ENCODE measurements around the gene TFPI. TPM values are rescaled to one million over a fixed set of nuclear protein-coding genes. Genes with fewer than 3 reads are reported as not detected.
"Not testable (repeated sequence)": the region's sequence is repeated elsewhere in the genome, so short reads cannot be mapped to it uniquely, and the experiment has no call there.

TFPI gene
- polyA plus RNA-seq, 2 donors: 4.5 to 6.8 TPM

- 90 to 96% methylated on average over 1 of the region's 1 CpG for WGBS, 2 donors
- H3K4me1 ChIP-seq (ENCODE audit: control insufficient read depth in 2 of 2, insufficient read depth in 2 of 2, low read length in 1 of 2): no peaks in the 10 kb centered on the region
- no peak overlapping the region for H3K27ac ChIP-seq (ENCODE audit: low read depth in 2 of 2, low read length in 1 of 2)
Measured at GRCh38 chr2:187546762-187547333, 7.4 kb downstream of the TFPI start.

GRCh38 chr2:187545238-187545751 is 8.9 kb downstream of the TFPI start:
- H3K27me3 ChIP-seq (ENCODE audit: control insufficient read depth in 1 of 2, insufficient read depth in 2 of 2, low read length in 2 of 2): no peaks in the 10 kb centered on the region
- no peaks in the 10 kb centered on the region for H3K36me3 ChIP-seq (ENCODE audit: control insufficient read depth in 2 of 2, insufficient read depth in 2 of 2, low read length in 1 of 2)
- H3K4me3 ChIP-seq (ENCODE audit: low read depth in 1 of 2, low read length in 2 of 2): no peak overlapping the region
- no peaks in the 10 kb centered on the region for H3K4me1 ChIP-seq (ENCODE audit: control insufficient read depth in 2 of 2, insufficient read depth in 2 of 2, low read length in 1 of 2)
- WGBS, 2 donors: 62 to 67% methylated on average over 1 of the region's 1 CpG
- no peaks in the 10 kb centered on the region for H3K9me3 ChIP-seq (ENCODE audit: control insufficient read depth in 2 of 2, insufficient read depth in 1 of 2, low read depth in 1 of 2, low read length in 1 of 2)
- H3K27ac ChIP-seq (ENCODE audit: low read depth in 2 of 2, low read length in 1 of 2): no peak overlapping the region

More at GRCh38 chr2:187546762-187547333, 7.4 kb downstream of the TFPI start:
- H3K4me3 ChIP-seq (ENCODE audit: low read depth in 1 of 2, low read length in 2 of 2): no peak overlapping the region
- H3K9me3 ChIP-seq (ENCODE audit: control insufficient read depth in 2 of 2, insufficient read depth in 1 of 2, low read depth in 1 of 2, low read length in 1 of 2): no peaks in the 10 kb centered on the region
- no peaks in the 10 kb centered on the region for H3K27me3 ChIP-seq (ENCODE audit: control insufficient read depth in 1 of 2, insufficient read depth in 2 of 2, low read length in 2 of 2)
- no peaks in the 10 kb centered on the region for H3K36me3 ChIP-seq (ENCODE audit: control insufficient read depth in 2 of 2, insufficient read depth in 2 of 2, low read length in 1 of 2)

GRCh38 chr2:187544371-187545080 is 9.7 kb downstream of the TFPI start:
- H3K4me1 ChIP-seq (ENCODE audit: control insufficient read depth in 2 of 2, insufficient read depth in 2 of 2, low read length in 1 of 2): no peaks in the 10 kb centered on the region

GRCh38 chr2:187543488-187543887 is 10.7 kb downstream of the TFPI start:
- Histone ChIP-seq H3K4me1 (ENCODE audit: control insufficient read depth in 2 of 2, insufficient read depth in 2 of 2, low read length in 1 of 2) (no peaks in the 10 kb centered on the region), H3K36me3 (ENCODE audit: control insufficient read depth in 2 of 2, insufficient read depth in 2 of 2, low read length in 1 of 2) (no peaks in the 10 kb centered on the region), H3K27me3 (ENCODE audit: control insufficient read depth in 1 of 2, insufficient read depth in 2 of 2, low read length in 2 of 2) (no peaks in the 10 kb centered on the region), H3K27ac (ENCODE audit: low read depth in 2 of 2, low read length in 1 of 2) (no peak overlapping the region), H3K4me3 (ENCODE audit: low read depth in 1 of 2, low read length in 2 of 2) (no peak overlapping the region), H3K9me3 (ENCODE audit: control insufficient read depth in 2 of 2, insufficient read depth in 1 of 2, low read depth in 1 of 2, low read length in 1 of 2) (no peaks in the 10 kb centered on the region)

More at GRCh38 chr2:187544371-187545080, 9.7 kb downstream of the TFPI start:
- Histone ChIP-seq H3K9me3 (ENCODE audit: control insufficient read depth in 2 of 2, insufficient read depth in 1 of 2, low read depth in 1 of 2, low read length in 1 of 2) (no peaks in the 10 kb centered on the region), H3K4me3 (ENCODE audit: low read depth in 1 of 2, low read length in 2 of 2) (no peak overlapping the region), H3K36me3 (ENCODE audit: control insufficient read depth in 2 of 2, insufficient read depth in 2 of 2, low read length in 1 of 2) (no peaks in the 10 kb centered on the region), H3K27me3 (ENCODE audit: control insufficient read depth in 1 of 2, insufficient read depth in 2 of 2, low read length in 2 of 2) (no peaks in the 10 kb centered on the region), H3K27ac (ENCODE audit: low read depth in 2 of 2, low read length in 1 of 2) (no peak overlapping the region)
- 82 to 91% methylated on average over 16 of the region's 16 CpGs for WGBS, 2 donors

- H3K4me1 ChIP-seq (ENCODE audit: control insufficient read depth in 2 of 2, insufficient read depth in 2 of 2, low read length in 1 of 2): no peaks in the 10 kb centered on the region
- no peaks in the 10 kb centered on the region for H3K9me3 ChIP-seq (ENCODE audit: control insufficient read depth in 2 of 2, insufficient read depth in 1 of 2, low read depth in 1 of 2, low read length in 1 of 2)
- H3K27ac ChIP-seq (ENCODE audit: low read depth in 2 of 2, low read length in 1 of 2): no peak overlapping the region
- H3K4me3 ChIP-seq (ENCODE audit: low read depth in 1 of 2, low read length in 2 of 2): no peak overlapping the region
- 85 to 87% methylated on average over 2 of the region's 2 CpGs for WGBS, 2 donors
- H3K36me3 ChIP-seq (ENCODE audit: control insufficient read depth in 2 of 2, insufficient read depth in 2 of 2, low read length in 1 of 2): no peaks in the 10 kb centered on the region
- no peaks in the 10 kb centered on the region for H3K27me3 ChIP-seq (ENCODE audit: control insufficient read depth in 1 of 2, insufficient read depth in 2 of 2, low read length in 2 of 2)
Measured at GRCh38 chr2:187542123-187542522, 12.1 kb downstream of the TFPI start.

- Histone ChIP-seq H3K27me3 (ENCODE audit: control insufficient read depth in 1 of 2, insufficient read depth in 2 of 2, low read length in 2 of 2) (no peaks in the 10 kb centered on the region), H3K36me3 (ENCODE audit: control insufficient read depth in 2 of 2, insufficient read depth in 2 of 2, low read length in 1 of 2) (no peaks in the 10 kb centered on the region), H3K27ac (ENCODE audit: low read depth in 2 of 2, low read length in 1 of 2) (no peak overlapping the region), H3K4me1 (ENCODE audit: control insufficient read depth in 2 of 2, insufficient read depth in 2 of 2, low read length in 1 of 2) (no peaks in the 10 kb centered on the region), H3K4me3 (ENCODE audit: low read depth in 1 of 2, low read length in 2 of 2) (no peak overlapping the region), H3K9me3 (ENCODE audit: control insufficient read depth in 2 of 2, insufficient read depth in 1 of 2, low read depth in 1 of 2, low read length in 1 of 2) (no peaks in the 10 kb centered on the region)
- WGBS, 2 donors: 28 to 29% methylated on average over 7 of the region's 7 CpGs
Measured at GRCh38 chr2:187541086-187542085, 12.8 kb downstream of the TFPI start.

- 72 to 81% methylated on average over 2 of the region's 2 CpGs for WGBS, 2 donors
- H3K36me3 ChIP-seq (ENCODE audit: control insufficient read depth in 2 of 2, insufficient read depth in 2 of 2, low read length in 1 of 2); H3K4me3 ChIP-seq (ENCODE audit: low read depth in 1 of 2, low read length in 2 of 2); H3K27me3 ChIP-seq (ENCODE audit: control insufficient read depth in 1 of 2, insufficient read depth in 2 of 2, low read length in 2 of 2); H3K4me1 ChIP-seq (ENCODE audit: control insufficient read depth in 2 of 2, insufficient read depth in 2 of 2, low read length in 1 of 2); H3K9me3 ChIP-seq (ENCODE audit: control insufficient read depth in 2 of 2, insufficient read depth in 1 of 2, low read depth in 1 of 2, low read length in 1 of 2); H3K27ac ChIP-seq (ENCODE audit: low read depth in 2 of 2, low read length in 1 of 2): not testable (repeated sequence)
Measured at GRCh38 chr2:187538222-187538621, 16.0 kb downstream of the TFPI start.

- not testable (repeated sequence) for H3K9me3 ChIP-seq (ENCODE audit: control insufficient read depth in 2 of 2, insufficient read depth in 1 of 2, low read depth in 1 of 2, low read length in 1 of 2); H3K4me3 ChIP-seq (ENCODE audit: low read depth in 1 of 2, low read length in 2 of 2); H3K27me3 ChIP-seq (ENCODE audit: control insufficient read depth in 1 of 2, insufficient read depth in 2 of 2, low read length in 2 of 2); H3K27ac ChIP-seq (ENCODE audit: low read depth in 2 of 2, low read length in 1 of 2); H3K4me1 ChIP-seq (ENCODE audit: control insufficient read depth in 2 of 2, insufficient read depth in 2 of 2, low read length in 1 of 2); H3K36me3 ChIP-seq (ENCODE audit: control insufficient read depth in 2 of 2, insufficient read depth in 2 of 2, low read length in 1 of 2)
- WGBS, 2 donors: 91 to 98% methylated on average over 1 of the region's 1 CpG
Measured at GRCh38 chr2:187535381-187535780, 18.9 kb downstream of the TFPI start.

GRCh38 chr2:187532333-187533120 is 21.7 kb downstream of the TFPI start:
- no peaks in the 10 kb centered on the region for H3K4me1 ChIP-seq (ENCODE audit: control insufficient read depth in 2 of 2, insufficient read depth in 2 of 2, low read length in 1 of 2)
- no peaks in the 10 kb centered on the region for H3K36me3 ChIP-seq (ENCODE audit: control insufficient read depth in 2 of 2, insufficient read depth in 2 of 2, low read length in 1 of 2)
- H3K4me3 ChIP-seq (ENCODE audit: low read depth in 1 of 2, low read length in 2 of 2): no peak overlapping the region
- peaks cover 0 to 2% of the 10 kb centered on the region in 2 donors for H3K9me3 ChIP-seq (ENCODE audit: control insufficient read depth in 2 of 2, insufficient read depth in 1 of 2, low read depth in 1 of 2, low read length in 1 of 2)
- H3K27ac ChIP-seq (ENCODE audit: low read depth in 2 of 2, low read length in 1 of 2): no peak overlapping the region
- WGBS, 2 donors: 87 to 88% methylated on average over 14 of the region's 14 CpGs
- no peaks in the 10 kb centered on the region for H3K27me3 ChIP-seq (ENCODE audit: control insufficient read depth in 1 of 2, insufficient read depth in 2 of 2, low read length in 2 of 2)

Measured in esophagus (tissue), 2 donors.